HG03039 (cell line): ENCODE results near the gene ESR1.

ENCODE experiments used
- ATAC-seq: cut with Tn5 transposase; IDR thresholded peaks from one replicate; pipeline ENCODE4 v1.9.1; 2021; ENCODE audit warnings: mild to moderate bottlenecking, moderate library complexity; ENCODE audit not compliant: unreplicated experiment

ESR1 gene

GRCh38 chr6:151807513-151808370 is at the start of gene ESR1:
Gene ESR1, plus strand, starts transcription at chr6:151807682. Its CDS starts 231 bp downstream, at chr6:151807913.
- no peak for ATAC-seq

DNA sequence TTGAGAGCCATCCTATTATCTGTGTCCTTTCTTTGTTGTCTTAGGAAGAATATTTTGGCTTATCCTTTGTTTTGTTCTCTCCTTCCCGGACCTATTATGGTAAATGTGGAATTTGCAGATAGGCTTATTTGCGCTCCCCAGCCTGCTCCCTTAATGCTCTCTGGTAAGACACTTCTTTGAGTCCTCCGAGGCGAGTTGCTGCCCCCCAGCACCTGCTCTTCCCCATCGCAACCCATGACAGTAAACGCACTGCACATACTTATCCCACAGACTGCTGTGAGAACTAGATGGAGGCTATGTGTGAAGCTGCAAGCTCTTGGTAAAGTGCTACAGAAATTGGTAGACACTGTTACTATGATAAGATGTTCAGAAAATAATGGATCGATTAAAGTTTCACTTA is 47.0 kb upstream of the ESR1 start:
- ATAC-seq: no peak

DNA sequence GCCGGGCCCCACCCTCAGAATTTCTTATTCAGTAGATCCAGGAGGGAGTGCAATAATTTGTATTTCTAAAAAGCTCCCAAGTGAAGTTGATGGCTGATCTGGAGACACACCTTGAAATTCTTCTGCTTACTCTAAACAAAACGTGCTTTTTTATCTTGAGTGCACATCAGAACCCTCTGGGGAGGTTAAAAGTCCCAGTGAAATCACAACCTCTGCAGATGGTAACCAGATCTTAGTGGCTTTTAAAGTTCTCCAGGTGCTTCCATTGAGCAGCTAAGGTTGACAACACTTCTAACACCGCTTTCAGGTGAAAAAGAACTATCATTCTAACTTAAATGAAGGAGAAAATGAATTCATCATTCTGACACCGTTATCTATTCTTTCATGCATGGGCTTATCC is 45.6 kb upstream of the ESR1 start:
- no peak for ATAC-seq

GRCh38 chr6:151762817-151763216 is 44.7 kb upstream of the ESR1 start:
- ATAC-seq: no peak

DNA sequence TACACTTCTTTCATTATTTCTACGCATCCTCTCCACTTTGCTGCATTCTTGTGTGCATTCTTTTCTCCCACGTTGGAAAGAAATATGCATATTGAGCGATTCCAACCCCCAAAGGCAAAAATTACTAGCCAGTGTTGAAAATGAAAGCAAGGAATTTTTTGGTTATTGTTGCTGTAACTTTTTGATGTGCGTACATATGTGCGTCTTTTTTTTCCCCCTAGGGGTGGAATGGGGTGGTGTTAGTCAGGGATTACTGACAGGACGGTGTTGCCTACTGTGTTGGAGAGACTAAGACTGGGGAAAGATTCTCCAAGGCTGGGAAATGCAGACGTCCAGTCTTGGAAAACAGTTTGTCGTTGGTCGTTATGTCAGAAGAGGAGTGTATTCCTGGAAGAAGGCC is 44.2 kb upstream of the ESR1 start:
- ATAC-seq: no peak

GRCh38 chr6:151763938-151764680 is 43.4 kb upstream of the ESR1 start:
- peak; percentile 72 for ATAC-seq

DNA sequence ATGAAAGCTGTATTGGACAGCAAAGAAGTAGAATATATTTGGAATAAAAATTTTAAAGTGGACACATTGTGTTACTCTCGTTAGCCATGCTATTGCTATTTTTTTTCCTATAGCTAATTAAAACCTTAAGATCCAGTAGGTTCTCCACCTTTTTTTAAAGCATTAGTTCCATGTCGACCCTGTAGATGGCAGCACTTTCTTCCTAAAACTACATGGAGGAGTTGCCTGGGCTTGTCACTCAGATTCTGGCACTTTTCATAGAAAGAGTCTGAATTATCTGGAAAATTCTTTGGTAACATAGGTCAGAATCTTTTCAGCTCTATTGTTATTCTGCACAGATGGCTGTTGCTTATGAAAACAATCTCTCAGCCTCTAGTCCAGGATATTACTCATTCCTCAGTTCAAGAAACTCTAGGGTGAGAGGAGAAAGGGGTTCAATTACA is 42.0 kb upstream of the ESR1 start:
- no peak for ATAC-seq

- ATAC-seq: no peak
These were observed 35.0 kb upstream of the ESR1 start for GRCh38 chr6:151772446-151772845.

- no peak for ATAC-seq
These were observed 34.1 kb upstream of the ESR1 start for GRCh38 chr6:151773382-151773781.

- ATAC-seq: no peak
These were observed 24.9 kb upstream of the ESR1 start for GRCh38 chr6:151782560-151782959.

DNA sequence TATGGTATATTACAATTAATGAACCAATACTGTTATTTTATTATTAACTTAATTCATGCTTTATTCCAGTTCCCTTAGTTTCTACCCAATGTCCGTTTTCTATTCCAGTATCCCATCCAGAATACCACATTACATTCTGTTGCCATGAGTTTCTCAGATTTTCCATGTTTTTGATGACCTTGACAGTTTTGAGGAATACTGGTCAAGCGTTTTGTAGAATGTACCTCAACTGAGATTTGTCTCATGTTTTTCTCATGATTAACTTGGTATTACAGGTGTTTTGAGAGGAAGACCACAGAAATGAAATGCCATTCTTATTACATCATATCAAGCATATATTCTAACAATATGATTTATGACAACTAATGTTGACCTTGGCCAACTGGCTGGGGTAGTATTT is 23.8 kb upstream of the ESR1 start:
- ATAC-seq: no peak

GRCh38 chr6:151784441-151785214 is 22.9 kb upstream of the ESR1 start:
- ATAC-seq: no peak

- no peak for ATAC-seq
These were observed 10.5 kb upstream of the ESR1 start for GRCh38 chr6:151796842-151797530.

DNA sequence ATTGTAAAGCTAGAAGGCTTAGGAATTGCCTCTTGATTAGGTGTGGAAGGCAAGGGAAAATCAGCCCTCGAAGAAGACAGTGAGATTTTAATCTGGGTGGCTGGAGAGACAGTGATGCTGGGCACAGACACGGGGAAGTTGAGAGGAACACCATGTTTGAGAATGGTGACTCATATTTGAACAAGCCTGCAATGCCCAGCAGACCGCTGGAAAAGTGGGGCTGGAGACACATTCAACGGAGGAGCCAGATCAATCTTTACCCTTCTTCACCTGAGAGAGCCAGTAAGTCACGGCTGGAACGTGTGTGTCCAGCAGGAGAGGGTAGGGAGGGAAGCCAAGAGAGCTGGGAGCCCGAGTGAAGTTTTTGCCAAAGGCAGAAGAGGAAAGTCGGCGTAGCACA is 3.7 kb upstream of the ESR1 start:
- no peak for ATAC-seq

GRCh38 chr6:151804585-151805285 is 2.7 kb upstream of the ESR1 start:
- no peak for ATAC-seq

DNA sequence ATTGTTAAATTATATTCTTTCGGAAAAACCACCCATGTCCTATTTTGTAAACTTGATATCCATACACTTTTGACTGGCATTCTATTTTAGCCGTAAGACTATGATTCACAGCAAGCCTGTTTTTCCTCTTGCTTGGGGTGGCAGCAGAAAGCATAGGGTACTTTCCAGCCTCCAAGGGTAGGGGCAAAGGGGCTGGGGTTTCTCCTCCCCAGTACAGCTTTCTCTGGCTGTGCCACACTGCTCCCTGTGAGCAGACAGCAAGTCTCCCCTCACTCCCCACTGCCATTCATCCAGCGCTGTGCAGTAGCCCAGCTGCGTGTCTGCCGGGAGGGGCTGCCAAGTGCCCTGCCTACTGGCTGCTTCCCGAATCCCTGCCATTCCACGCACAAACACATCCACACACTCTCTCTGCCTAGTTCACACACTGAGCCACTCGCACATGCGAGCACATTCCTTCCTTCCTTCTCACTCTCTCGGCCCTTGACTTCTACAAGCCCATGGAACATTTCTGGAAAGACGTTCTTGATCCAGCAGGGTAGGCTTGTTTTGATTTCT is 2.1 kb upstream of the ESR1 start:
- ATAC-seq: no peak

DNA sequence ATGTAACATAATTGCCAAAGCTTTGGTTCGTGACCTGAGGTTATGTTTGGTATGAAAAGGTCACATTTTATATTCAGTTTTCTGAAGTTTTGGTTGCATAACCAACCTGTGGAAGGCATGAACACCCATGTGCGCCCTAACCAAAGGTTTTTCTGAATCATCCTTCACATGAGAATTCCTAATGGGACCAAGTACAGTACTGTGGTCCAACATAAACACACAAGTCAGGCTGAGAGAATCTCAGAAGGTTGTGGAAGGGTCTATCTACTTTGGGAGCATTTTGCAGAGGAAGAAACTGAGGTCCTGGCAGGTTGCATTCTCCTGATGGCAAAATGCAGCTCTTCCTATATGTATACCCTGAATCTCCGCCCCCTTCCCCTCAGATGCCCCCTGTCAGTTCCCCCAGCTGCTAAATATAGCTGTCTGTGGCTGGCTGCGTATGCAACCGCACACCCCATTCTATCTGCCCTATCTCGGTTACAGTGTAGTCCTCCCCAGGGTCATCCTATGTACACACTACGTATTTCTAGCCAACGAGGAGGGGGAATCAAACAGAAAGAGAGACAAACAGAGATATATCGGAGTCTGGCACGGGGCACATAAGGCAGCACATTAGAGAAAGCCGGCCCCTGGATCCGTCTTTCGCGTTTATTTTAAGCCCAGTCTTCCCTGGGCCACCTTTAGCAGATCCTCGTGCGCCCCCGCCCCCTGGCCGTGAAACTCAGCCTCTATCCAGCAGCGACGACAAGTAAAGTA is 547 bp upstream of the ESR1 start:
- ATAC-seq: no peak

DNA sequence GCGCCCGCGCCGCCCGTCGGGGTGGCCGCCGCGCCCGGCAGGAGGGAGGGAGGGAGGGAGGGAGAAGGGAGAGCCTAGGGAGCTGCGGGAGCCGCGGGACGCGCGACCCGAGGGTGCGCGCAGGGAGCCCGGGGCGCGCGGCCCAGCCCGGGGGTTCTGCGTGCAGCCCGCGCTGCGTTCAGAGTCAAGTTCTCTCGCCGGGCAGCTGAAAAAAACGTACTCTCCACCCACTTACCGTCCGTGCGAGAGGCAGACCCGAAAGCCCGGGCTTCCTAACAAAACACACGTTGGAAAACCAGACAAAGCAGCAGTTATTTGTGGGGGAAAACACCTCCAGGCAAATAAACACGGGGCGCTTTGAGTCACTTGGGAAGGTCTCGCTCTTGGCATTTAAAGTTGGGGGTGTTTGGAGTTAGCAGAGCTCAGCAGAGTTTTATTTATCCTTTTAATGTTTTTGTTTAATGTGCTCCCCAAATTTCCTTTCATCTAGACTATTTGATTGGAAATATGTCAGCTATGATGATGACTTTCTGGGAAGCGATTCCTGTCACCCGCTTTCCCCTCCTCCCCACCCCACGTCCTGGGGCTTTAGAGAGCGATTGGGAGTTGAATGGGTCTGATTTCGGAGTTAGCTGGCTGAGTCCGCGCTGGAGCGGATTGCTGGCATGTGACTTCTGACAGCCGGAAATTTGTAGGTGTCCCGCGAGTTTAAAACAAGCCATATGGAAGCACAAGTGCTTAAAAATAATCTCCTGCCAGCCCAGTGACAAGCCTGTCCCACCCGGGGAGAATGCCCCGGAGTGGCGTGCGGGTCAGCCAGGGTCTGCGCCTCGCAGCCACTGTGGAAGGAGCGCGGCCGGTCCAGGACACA is 1.1 kb downstream of the ESR1 start:
- ATAC-seq: no peak
